WTC11 (cell line): Measurements from ENCODE around the gene SPIRE2.

Experiments
- ATF1 ChIP-seq: sonication (generic); formaldehyde crosslinking; IDR thresholded peaks from 2 replicates; pipeline ENCODE4 v1.8.1; 2023; ENCODE audit warnings: mild to moderate bottlenecking, moderate library complexity, missing genetic modification reagents
- CREB1 ChIP-seq: sonication (generic); formaldehyde crosslinking; IDR thresholded peaks from 2 replicates; pipeline ENCODE4 v1.8.0; 2023; ENCODE audit warnings: mild to moderate bottlenecking, missing genetic modification reagents
- CREM ChIP-seq: sonication (generic); formaldehyde crosslinking; IDR thresholded peaks from 2 replicates; pipeline ENCODE4 v1.8.1; 2022; ENCODE audit warnings: mild to moderate bottlenecking, missing genetic modification reagents, moderate library complexity
- MAX ChIP-seq: sonication (generic); formaldehyde crosslinking; IDR thresholded peaks from 2 replicates; pipeline ENCODE4 v1.8.0; 2022; ENCODE audit warnings: mild to moderate bottlenecking, missing genetic modification reagents
- SMAD3 ChIP-seq: sonication (generic); formaldehyde crosslinking; IDR thresholded peaks from 2 replicates; pipeline ENCODE4 v1.8.0; 2022; ENCODE audit warnings: missing genetic modification reagents, mild to moderate bottlenecking, borderline replicate concordance

GRCh38 chr16:89823087-89823823 lies 5.0 kb upstream of the SPIRE2 start:
- no peak for TF ChIP-seq ATF1 (CRISPR knock-in tag)
- no peak for TF ChIP-seq MAX (CRISPR knock-in tag)
- no peak for TF ChIP-seq CREM
- no peak for TF ChIP-seq CREB1 (CRISPR knock-in tag)
- TF ChIP-seq SMAD3 (CRISPR knock-in tag), result no peak
